NCI-H2227 (cell line): ENCODE data around the gene HBEGF.

Source experiments
- DNase-seq: peaks from one replicate; lab custom pipeline; 2025; ENCODE audit not compliant: unreplicated experiment; lab: John Stamatoyannopoulos, UW

The HBEGF gene, protein sequence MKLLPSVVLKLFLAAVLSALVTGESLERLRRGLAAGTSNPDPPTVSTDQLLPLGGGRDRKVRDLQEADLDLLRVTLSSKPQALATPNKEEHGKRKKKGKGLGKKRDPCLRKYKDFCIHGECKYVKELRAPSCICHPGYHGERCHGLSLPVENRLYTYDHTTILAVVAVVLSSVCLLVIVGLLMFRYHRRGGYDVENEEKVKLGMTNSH

DNA sequence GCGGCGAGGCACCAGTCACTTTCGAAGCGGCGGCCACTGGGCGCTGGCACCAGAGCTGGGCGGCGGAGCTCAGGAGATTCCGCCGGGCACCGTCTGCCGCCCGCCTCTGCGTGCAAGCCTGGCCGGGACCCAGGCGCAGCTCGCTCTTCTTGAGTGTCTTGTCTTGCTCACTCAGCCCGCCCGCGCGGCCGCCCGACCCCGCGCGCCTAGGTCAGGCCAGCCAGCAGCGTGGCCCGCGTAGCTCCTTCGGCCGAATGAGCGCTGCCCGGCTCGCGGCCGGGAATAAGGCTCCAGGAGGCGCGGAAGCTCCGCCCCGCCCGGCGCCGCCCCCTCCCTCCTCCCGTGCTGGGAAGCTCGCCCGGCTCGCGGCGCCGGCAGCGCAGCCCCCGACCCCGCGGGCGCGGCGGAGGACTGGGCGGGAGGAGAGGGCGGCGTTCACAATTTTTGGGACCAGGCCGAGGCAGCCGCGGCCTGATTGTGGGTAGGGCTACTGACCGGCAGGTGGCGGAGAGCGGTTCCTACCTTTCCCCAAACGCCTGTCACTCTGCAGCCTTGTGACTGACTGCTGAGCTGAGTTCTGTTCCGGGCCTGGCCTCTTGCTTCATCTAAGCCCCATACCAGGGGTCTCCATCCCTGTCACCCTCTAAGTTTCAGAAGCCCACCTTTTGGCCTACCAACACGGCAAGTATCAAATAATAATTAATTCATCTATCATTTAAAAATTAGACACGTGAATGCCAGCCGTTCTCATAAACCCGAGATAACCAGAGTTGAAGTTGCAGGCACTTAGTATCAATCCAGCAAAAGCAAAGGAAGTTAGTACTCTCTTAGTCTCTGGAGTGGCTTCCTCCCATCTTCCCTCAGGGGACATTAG is at the start of gene HBEGF:
Gene HBEGF, minus strand, starts transcription at position 256 of the 874 bp plus-strand sequence. CDS start 275 bp downstream, outside the sequence.
- DNase-seq, result peak; percentile 73

DNA sequence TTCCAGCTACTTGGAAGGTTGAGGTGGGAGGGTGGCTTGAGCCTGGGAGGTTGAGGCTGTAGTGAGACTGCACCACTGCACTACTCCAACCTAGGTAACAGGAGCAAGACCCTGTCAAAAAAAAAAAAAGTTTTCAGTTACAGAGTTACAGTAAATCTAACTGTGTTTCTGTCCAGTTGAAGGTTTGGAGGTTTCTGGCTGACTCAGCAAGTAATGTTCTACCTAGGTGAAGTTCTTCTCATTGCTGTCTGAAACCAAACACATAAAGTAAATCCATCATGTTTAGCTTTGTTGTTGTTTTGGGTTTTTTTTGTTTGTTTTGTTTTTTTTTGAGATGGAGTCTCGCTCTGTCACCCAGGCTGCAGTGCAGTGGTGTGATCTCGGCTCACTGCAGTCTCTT is 47.3 kb upstream of the HBEGF start:
- no peak for DNase-seq

DNA sequence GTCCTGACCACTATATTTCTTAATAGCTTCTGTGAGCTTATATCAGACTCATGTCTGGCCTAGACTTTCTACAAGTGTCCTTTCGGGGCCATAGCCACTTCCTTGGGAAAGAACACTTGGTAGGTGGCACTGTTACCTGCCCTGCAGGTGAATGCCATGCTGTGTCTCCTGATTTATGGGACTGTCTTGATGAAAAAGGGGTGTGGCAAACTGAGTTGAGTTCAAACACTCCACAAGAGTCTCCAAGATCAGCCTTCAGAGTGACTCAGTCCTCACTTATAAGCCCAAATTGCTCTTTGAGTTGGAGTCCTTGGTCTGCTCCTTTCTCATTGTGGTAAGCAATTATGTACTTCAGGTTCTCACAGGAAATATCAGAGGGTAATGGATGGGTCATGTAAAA is 45.3 kb upstream of the HBEGF start:
- DNase-seq, result no peak

DNA sequence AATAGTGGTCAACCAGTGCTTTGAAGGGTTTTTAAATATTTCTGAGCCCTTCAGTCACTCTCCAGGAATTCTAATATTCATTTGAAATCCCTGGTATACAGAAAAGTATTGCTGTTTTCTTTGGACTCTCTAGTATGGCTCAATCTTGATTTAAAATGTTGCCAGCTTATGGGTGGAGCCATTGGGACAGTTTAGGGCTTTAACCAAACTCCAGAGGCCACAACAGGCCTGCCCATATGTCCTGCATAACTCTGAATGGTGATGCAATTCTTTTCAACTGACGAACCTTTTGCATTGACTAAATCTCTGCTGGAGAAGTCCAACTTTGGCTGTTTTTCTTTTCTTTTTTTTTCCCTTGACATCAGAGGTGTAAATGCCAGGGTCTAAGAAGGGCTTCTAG is 44.9 kb upstream of the HBEGF start:
- no peak for DNase-seq

DNA sequence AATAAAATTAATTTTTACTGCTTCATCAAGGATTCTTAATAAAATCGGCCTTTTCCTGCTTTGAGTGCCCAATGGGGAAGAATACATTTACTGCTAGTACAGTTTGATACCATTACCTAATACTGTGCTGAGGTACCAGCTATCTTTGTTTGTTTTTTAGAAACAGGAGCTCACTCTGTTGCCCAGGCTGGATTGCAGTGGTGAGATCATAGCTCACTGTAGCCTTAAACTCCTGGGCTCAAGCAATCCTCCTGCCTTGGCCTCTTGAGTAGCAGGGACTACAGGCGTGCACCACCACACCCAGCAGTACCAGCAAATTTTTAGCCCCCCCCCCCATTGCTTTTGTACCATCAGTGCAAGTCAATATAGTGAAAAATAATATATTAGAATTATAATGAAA is 41.6 kb upstream of the HBEGF start:
- no peak for DNase-seq

DNA sequence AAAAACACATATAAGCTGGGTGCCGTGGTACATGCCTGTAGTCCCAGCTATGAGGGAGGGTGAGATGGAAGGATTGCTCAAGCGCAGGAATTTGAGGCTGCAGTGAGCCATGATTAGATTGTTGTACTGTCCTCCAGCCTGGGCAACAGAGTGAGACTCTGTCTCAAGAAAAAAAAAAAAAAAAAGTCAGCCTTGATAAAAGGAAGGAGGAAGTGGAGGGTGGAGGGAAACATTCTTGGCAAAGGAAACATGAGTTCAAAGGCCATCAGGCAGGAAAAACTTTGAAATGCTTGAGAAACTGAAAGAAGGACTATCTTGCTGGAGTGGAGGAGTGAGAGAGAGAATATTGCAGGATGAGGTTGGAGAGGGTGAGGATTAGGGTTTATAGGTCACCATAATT is 36.9 kb upstream of the HBEGF start:
- DNase-seq, result no peak

DNA sequence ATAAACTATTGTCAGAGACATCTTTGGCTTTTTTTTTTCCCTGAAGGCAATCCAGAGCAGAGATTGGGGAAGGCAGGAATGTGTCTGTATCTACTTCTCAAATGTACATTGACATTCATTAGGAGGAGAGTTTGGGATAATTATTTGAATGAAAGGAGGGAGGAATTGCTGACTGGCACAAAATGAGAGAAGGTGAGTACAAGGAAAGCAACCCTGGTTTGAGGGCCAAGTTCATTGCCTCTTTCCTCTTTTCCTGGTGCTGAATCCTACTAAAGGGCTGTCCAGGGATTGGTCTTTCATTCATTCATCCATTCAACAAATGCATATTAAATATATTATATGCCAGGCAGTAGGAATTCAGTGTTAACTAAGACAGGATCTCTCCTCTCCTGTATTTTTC is 36.5 kb upstream of the HBEGF start:
- no peak for DNase-seq

DNA sequence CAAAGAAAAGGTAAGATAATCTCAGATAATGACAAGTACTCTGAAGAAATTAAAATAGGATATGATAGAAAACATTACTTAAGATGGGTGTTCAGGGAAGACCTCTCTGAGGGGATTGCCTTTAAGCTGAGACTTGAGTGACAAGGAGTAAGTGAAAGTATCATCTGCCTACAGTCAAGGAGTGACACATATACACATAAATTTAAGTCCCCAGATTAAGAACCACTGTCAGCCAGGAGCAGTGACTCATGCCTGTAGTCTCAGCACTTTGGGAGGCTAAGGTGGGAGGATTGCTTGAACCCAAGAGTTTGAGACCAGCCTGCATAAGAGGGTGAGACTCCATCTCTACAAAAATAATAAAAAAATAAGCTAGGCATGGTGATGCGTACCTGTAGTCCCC is 35.6 kb upstream of the HBEGF start:
- no peak for DNase-seq

DNA sequence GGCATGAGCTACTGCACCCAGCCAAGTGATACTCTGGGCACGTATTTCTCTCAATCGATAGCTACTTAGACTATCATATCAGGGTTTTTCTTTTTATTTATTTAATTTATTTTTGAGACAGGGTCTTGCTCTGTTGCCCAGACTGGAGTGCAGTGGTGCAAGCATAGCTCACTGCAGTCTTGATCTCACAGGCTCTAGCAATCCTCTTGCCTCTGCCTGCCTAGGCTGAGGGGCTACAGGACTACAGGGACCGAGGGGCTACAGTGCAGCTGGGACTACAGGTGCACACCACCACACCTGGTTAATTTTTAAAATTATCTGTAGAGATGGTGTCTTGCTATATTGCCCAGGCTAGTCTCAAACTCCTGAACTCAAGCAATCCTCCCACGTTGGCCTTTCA is 34.9 kb upstream of the HBEGF start:
- DNase-seq, result no peak

DNA sequence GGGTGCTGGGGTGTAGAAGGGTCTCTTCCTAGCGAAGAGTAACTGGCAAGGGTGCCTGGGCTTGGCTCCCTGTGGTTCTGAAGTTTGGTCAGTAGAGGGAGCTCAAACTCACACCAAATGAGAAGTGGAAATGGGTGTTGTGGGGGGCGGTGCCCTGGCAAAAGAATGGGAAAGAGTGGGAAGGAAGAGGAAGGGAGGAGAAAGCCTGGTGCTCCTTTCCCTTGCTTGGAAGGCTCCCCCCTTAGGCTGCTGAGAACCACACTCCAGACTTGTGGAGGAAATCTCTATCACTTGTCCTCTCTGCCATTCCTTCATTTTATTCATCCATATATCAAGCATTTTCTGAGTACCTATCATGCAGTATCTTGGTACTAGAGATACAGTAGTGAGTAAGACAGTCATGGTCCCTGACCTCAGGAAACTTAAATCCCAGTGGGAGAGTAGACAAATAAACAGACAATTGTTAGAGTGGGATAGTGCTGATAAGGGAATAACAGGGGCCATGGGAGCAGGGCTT is 26.6 kb upstream of the HBEGF start:
- peak; percentile 78 for DNase-seq

DNA sequence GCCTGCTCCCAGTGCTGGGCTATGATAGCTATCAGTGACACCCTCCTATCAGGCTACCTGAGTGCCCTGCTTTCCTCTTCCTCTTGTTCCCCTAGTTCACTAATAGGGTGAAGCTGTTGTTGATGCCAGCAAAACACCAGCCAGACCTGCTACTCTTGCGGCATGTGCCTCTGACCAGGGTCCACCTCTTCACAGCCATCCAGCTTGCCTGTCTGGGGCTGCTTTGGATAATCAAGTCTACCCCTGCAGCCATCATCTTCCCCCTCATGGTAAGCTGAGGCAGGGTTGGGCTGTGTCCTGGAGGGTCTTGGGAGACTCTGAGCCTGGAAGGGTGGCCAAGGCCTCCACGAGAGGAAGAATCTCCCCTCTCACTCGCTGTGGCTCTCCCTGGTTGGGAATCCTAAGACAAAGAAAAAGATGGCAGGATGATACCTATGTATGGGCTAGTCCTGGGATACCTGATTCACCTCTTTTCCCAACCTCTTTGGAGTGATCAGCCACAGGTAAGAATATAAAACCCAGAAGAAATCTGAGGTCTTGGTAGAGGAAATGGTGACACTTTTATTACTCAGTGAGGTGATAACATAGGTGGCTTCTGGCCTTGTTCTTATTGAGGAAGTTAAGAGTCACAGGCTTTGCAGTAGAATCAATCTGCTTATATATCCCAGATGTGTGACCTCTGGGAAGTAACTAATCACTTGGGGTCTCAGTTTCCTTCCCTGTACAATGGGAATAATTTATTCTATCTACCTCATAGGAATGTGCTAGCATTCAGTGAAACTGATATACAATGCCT is 25.2 kb upstream of the HBEGF start:
- no peak for DNase-seq

DNA sequence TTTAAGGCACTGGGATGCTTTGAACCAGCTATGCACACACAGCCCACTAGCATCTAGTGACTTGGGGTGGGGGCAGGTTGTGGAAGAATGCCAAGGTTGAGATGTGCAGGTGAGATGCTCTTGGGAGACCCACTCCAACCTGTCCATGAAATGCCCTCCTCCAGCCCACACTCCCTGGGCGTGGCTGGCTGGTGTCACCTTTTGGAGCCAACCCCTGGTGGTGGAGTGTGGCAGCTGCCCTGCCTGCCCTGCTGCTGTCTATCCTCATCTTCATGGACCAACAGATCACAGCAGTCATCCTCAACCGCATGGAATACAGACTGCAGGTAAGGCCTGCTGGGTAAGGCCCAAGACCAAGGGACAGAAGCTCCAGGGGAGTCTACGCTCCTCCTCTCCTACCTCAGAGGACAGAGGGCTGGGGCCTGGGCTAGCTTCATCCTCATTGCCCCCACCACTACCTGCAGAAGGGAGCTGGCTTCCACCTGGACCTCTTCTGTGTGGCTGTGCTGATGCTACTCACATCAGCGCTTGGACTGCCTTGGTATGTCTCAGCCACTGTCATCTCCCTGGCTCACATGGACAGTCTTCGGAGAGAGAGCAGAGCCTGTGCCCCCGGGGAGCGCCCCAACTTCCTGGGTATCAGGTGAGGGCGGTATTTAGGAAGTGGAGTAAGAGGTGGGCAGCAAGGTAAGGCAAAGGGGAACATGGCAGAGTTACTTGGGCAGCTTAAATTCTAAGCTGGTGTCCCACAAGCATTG is 21.0 kb upstream of the HBEGF start:
- DNase-seq, result no peak

DNA sequence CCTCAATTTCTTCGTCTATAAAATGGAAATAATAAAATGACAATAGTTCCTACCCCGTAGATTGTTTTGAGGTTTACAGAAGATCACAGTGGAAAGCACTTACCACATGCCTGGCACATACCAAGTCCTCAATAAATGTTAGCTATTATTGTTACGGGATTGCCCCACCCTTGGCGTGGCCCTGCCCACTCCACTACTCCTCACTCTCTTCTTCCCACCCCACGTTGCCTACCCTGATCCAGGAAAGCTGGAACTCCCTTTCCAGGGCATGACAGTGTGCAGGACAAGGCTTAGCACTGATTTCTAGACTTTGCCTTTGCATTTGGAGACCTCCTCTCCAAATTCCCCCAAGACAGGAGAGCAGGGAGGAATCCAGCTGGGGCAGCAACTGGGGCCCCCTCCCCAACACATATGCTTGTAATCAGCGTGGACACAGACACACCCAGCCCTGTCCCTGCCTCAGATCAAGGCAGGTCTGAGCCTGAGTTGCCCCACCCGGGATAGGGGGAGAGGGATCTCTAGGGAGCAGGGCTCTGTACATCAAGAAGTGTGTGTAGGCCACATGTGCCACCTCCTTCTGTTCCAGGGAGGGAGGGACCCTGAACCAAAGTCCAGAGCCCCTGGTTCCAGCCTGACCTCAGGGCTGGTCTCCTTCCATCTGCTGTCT is 20.3 kb upstream of the HBEGF start:
- no peak for DNase-seq

DNA sequence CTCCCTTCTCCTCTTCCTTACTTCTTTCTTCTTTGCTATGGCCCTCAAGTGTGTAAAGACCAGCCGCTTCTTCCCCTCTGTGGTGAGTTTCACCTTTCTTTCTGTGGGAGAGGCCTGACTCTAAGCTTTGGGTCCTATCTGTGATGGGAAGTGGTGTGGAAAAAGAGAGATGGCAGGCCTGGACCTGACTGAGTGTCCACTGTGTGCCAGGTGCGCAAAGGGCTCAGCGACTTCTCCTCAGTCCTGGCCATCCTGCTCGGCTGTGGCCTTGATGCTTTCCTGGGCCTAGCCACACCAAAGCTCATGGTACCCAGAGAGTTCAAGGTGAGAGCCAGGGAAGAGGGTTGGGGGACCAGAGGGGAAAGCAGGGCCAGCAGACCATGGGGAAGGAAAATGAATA is 19.5 kb upstream of the HBEGF start:
- no peak for DNase-seq

DNA sequence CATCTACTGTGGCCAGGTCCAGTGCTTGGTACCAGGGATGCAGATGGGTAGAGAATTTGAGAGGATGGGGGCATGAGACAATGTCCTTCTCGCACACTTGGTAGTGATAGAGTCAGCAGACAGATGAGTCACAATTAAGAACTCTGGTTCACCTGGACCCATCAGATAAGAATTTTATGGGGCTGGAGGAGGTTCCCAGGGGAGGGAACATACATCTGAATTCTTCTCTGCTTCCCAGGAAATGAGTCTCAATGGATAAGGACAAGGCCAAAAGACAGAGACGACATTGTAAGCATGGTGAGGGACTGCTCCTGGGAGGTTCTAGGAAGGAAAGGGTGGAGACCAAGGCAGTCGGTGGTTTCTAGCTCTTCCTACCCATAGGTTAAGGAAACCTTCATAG is 18.9 kb upstream of the HBEGF start:
- no peak for DNase-seq

DNA sequence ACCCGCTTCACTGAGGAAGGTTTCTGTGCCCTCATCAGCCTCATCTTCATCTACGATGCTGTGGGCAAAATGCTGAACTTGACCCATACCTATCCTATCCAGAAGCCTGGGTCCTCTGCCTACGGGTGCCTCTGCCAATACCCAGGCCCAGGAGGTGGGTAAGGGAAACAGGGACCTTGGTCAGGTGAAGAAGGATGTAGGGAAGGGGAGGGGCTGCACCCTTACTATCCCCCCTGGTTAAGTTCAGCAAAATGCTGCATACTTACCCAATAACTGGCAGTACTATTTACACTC is 18.0 kb upstream of the HBEGF start:
- no peak for DNase-seq

DNA sequence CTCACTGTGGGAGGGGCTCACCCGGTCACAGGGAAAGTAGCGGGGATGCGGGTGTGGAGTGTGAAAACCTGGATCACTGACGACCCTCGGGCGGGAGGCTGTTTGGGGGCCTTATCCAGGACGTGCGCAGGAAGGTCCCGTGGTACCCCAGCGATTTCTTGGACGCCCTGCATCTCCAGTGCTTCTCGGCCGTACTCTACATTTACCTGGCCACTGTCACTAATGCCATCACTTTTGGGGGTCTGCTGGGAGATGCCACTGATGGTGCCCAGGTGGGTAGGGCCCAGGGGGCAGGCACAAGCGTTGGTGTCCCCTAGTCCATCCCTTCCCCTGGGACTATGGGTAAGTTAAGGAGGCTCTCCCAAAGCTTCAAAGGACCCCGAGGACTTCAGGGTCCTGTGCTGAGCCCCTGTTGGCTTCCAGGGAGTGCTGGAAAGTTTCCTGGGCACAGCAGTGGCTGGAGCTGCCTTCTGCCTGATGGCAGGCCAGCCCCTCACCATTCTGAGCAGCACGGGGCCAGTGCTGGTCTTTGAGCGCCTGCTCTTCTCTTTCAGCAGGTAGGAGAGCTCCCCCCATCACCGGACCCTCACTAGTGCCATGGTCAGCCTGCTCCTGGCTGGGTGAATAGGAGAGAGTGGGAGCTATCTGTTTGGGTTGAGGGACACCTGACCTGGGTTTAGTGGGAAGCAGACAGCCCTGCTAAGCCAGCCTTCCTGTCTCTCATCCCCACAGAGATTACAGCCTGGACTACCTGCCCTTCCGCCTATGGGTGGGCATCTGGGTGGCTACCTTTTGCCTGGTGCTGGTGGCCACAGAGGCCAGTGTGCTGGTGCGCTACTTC is 17.4 kb upstream of the HBEGF start:
- no peak for DNase-seq

DNA sequence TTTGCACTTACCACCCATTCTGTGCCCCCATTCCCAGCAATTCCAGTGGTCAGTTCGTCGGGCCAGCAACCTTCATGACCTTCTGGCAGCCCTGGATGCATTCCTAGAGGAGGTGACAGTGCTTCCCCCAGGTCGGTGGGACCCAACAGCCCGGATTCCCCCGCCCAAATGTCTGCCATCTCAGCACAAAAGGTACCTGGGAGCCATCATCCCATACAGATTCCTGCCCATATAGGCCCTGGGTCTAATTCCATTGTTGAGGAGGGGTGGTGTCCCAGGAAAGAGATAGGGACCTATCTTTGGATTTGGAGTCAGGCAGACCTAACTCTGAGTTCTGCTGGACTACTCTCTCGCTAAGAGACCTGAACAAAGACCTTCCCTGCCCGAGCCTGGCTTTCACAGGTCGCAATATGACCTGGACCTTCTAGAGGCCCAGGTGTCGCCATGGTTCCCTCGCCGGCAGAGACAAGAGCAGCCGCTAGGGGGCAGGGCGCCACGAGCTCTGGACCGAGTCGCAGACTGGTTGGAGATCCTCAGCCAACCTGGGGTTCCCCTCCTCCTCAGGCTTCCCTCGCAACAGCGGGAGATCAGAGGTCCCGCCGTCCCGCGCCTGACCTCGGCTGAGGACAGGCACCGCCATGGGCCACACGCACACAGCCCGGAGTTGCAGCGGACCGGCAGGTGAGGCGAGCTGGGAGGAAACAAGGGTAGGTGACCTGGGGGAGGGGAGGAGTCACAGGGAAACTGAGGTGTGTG is 16.6 kb upstream of the HBEGF start:
- DNase-seq, result peak; percentile 7

DNA sequence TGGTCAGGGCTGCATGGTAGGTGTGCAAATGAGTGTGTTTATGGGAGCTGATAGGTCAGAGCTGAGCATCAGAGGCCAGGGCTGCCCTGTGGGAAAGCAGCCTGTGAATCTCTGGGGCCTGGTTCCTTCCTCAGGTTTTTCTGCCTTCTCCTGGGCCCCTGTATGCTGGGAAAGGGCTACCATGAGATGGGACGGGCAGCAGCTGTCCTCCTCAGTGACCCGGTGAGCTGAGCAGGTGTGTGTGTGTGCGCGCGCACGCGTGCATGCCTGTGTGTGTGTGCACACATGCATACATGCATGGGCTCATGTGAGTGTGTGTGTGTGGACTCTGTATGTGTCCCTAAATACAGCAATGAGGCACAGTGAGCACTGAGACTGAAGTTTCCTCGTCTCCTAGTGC is 15.9 kb upstream of the HBEGF start:
- DNase-seq, result no peak
